ENCODE data around the gene KIAA1549. TPM values are rescaled to one million over a fixed set of nuclear protein-coding genes. Genes with fewer than 3 reads are reported as not detected.

Gene KIAA1549
- total and polyA plus RNA-seq, 10 of the 15 experiments (the other 5 are each of a cell fraction or from before 2014, with no cell fraction given) = 0.02 to 0.82 (median 0.22) TPM

DNA sequence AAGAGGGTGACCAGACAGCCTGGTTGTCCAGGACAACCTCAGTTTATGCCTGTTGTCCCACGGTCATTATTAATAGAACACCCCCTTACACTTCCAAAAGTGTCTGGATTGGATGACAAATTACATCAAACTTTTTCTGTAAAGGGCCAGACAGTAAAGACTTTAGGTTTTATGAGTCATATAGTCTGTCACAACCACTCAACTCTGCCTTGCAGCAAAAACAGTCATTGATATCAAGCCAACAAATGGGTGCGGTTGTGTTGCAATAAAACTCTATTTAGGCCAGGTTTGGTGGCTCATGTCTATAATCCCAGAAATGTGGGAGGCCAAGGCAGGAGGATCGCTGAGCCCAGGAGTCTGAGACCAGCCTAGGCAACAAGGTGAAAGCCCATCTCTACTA, 116.5 kb downstream of the KIAA1549 start:
- ChIA-PET SMC1A (ENCODE audit: uncharacterized antibody, unreplicated experiment) (no interaction called here), POLR2A (interaction anchor here (0.7 kb wide), 1 partner anchor 312 kb away, joined by 3 read pairs; no protein-coding TSS in a partner anchor), CTCF (interaction anchor here (0.6 to 1.5 kb wide), 3 partner anchors 48 to 1289 kb away, joined by 3 to 4 read pairs (median 3); no protein-coding TSS in a partner anchor), RAD21 (ENCODE audit: unreplicated experiment) (no interaction called here)
- no peak overlapping the region for H3K4me2 ChIP-seq (ENCODE audit: control insufficient read depth, insufficient read depth)
- FAIRE-seq (no peak), ATAC-seq (no peak), DNase-seq (ENCODE audit: low read depth, low spot score) (no peak)
- no peaks in the 10 kb centered on the region for H4K20me1 ChIP-seq (ENCODE audit: control insufficient read depth, insufficient read depth)
- no peaks in the 10 kb centered on the region for H3K27me3 ChIP-seq (replicated peaks in 1 of 2; ENCODE audit: control insufficient read depth in 2 of 2, insufficient read depth in 2 of 2, low read length in 1 of 2)
- 61% methylated on average over 3 of the region's 3 CpGs for WGBS (ENCODE audit: insufficient coverage, insufficient replicate concordance, low lambda C conversion rate, missing lambda C conversion rate)
- no peak overlapping the region for H3K4me3 ChIP-seq
- in situ Hi-C loops (cut with MboI) = no loop called here
- no peak overlapping the region for H3K27ac ChIP-seq (ENCODE audit: control insufficient read depth, insufficient read depth)
- H2AFZ ChIP-seq (ENCODE audit: control insufficient read depth, low read depth, low read length) = no peak overlapping the region
- H3K79me2 ChIP-seq (ENCODE audit: control insufficient read depth, insufficient read depth, low read length) = no peaks in the 10 kb centered on the region
- no peaks in the 10 kb centered on the region for H3K36me3 ChIP-seq (ENCODE audit: control insufficient read depth in 2 of 2, insufficient read depth in 2 of 2, low read length in 1 of 2)
- no peak overlapping the region for H3K9ac ChIP-seq (ENCODE audit: control insufficient read depth, insufficient read depth, low read length)
- no peaks in the 10 kb centered on the region for H3K9me3 ChIP-seq (replicated peaks; ENCODE audit: control insufficient read depth, insufficient read depth, low read length)
- BruUV-seq (replicated peaks) = no TSS peak
- no peaks in the 10 kb centered on the region for H3K4me1 ChIP-seq (ENCODE audit: control insufficient read depth, insufficient read depth, low read length)
- intact Hi-C loops (cut with micrococcal nuclease; ENCODE audit: unreplicated experiment) = loop anchor here (5.0 kb wide), 2 partner anchors 112 to 417 kb away; no protein-coding TSS in a partner anchor
- TF ChIP-seq HDGF (IDR thresholded peaks at IDR 0.05) (no peak), SUZ12 (IDR thresholded peaks at IDR 0.05; ENCODE audit: unreplicated experiment) (no peak), NR2C1 (IDR thresholded peaks at IDR 0.05) (no peak), ZSCAN29 (IDR thresholded peaks at IDR 0.05) (no peak), IKZF1 (conservative IDR thresholded peaks at IDR 0.05) (no peak), PML (IDR thresholded peaks at IDR 0.05; ENCODE audit: low read length) (no peak), ETV6 (conservative IDR thresholded peaks at IDR 0.05 in 1 of 2, IDR thresholded peaks at IDR 0.05 in 1 of 2; ENCODE audit: borderline replicate concordance in 1 of 2, low read depth in 1 of 2) (no peak), BHLHE40 (IDR thresholded peaks at IDR 0.05; ENCODE audit: borderline replicate concordance in 1 of 2, low read depth in 2 of 2, low read length in 1 of 2) (no peak)
- TF ChIP-seq, protein P1, sequence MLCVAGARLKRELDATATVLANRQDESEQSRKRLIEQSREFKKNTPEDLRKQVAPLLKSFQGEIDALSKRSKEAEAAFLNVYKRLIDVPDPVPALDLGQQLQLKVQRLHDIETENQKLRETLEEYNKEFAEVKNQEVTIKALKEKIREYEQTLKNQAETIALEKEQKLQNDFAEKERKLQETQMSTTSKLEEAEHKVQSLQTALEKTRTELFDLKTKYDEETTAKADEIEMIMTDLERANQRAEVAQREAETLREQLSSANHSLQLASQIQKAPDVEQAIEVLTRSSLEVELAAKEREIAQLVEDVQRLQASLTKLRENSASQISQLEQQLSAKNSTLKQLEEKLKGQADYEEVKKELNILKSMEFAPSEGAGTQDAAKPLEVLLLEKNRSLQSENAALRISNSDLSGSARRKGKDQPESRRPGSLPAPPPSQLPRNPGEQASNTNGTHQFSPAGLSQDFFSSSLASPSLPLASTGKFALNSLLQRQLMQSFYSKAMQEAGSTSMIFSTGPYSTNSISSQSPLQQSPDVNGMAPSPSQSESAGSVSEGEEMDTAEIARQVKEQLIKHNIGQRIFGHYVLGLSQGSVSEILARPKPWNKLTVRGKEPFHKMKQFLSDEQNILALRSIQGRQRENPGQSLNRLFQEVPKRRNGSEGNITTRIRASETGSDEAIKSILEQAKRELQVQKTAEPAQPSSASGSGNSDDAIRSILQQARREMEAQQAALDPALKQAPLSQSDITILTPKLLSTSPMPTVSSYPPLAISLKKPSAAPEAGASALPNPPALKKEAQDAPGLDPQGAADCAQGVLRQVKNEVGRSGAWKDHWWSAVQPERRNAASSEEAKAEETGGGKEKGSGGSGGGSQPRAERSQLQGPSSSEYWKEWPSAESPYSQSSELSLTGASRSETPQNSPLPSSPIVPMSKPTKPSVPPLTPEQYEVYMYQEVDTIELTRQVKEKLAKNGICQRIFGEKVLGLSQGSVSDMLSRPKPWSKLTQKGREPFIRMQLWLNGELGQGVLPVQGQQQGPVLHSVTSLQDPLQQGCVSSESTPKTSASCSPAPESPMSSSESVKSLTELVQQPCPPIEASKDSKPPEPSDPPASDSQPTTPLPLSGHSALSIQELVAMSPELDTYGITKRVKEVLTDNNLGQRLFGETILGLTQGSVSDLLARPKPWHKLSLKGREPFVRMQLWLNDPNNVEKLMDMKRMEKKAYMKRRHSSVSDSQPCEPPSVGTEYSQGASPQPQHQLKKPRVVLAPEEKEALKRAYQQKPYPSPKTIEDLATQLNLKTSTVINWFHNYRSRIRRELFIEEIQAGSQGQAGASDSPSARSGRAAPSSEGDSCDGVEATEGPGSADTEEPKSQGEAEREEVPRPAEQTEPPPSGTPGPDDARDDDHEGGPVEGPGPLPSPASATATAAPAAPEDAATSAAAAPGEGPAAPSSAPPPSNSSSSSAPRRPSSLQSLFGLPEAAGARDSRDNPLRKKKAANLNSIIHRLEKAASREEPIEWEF (IDR thresholded peaks at IDR 0.05; ENCODE audit: insufficient replicate concordance, low read depth, low read length) = no peak
- TF ChIP-seq, protein P2, sequence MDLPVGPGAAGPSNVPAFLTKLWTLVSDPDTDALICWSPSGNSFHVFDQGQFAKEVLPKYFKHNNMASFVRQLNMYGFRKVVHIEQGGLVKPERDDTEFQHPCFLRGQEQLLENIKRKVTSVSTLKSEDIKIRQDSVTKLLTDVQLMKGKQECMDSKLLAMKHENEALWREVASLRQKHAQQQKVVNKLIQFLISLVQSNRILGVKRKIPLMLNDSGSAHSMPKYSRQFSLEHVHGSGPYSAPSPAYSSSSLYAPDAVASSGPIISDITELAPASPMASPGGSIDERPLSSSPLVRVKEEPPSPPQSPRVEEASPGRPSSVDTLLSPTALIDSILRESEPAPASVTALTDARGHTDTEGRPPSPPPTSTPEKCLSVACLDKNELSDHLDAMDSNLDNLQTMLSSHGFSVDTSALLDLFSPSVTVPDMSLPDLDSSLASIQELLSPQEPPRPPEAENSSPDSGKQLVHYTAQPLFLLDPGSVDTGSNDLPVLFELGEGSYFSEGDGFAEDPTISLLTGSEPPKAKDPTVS (IDR thresholded peaks at IDR 0.05; ENCODE audit: low read depth, low read length) = no peak
- TF ChIP-seq, protein P3, sequence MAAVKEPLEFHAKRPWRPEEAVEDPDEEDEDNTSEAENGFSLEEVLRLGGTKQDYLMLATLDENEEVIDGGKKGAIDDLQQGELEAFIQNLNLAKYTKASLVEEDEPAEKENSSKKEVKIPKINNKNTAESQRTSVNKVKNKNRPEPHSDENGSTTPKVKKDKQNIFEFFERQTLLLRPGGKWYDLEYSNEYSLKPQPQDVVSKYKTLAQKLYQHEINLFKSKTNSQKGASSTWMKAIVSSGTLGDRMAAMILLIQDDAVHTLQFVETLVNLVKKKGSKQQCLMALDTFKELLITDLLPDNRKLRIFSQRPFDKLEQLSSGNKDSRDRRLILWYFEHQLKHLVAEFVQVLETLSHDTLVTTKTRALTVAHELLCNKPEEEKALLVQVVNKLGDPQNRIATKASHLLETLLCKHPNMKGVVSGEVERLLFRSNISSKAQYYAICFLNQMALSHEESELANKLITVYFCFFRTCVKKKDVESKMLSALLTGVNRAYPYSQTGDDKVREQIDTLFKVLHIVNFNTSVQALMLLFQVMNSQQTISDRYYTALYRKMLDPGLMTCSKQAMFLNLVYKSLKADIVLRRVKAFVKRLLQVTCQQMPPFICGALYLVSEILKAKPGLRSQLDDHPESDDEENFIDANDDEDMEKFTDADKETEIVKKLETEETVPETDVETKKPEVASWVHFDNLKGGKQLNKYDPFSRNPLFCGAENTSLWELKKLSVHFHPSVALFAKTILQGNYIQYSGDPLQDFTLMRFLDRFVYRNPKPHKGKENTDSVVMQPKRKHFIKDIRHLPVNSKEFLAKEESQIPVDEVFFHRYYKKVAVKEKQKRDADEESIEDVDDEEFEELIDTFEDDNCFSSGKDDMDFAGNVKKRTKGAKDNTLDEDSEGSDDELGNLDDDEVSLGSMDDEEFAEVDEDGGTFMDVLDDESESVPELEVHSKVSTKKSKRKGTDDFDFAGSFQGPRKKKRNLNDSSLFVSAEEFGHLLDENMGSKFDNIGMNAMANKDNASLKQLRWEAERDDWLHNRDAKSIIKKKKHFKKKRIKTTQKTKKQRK (IDR thresholded peaks at IDR 0.05; ENCODE audit: low read depth, low read length) = no peak
- TF ChIP-seq, protein P4, sequence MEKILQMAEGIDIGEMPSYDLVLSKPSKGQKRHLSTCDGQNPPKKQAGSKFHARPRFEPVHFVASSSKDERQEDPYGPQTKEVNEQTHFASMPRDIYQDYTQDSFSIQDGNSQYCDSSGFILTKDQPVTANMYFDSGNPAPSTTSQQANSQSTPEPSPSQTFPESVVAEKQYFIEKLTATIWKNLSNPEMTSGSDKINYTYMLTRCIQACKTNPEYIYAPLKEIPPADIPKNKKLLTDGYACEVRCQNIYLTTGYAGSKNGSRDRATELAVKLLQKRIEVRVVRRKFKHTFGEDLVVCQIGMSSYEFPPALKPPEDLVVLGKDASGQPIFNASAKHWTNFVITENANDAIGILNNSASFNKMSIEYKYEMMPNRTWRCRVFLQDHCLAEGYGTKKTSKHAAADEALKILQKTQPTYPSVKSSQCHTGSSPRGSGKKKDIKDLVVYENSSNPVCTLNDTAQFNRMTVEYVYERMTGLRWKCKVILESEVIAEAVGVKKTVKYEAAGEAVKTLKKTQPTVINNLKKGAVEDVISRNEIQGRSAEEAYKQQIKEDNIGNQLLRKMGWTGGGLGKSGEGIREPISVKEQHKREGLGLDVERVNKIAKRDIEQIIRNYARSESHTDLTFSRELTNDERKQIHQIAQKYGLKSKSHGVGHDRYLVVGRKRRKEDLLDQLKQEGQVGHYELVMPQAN (conservative IDR thresholded peaks at IDR 0.05) = no peak
